Measurements from ENCODE around the gene RAB11FIP5.
"Not testable (repeated sequence)": the region's sequence is repeated elsewhere in the genome, so short reads cannot be mapped to it uniquely, and the experiment has no call there.

Gene RAB11FIP5, protein sequence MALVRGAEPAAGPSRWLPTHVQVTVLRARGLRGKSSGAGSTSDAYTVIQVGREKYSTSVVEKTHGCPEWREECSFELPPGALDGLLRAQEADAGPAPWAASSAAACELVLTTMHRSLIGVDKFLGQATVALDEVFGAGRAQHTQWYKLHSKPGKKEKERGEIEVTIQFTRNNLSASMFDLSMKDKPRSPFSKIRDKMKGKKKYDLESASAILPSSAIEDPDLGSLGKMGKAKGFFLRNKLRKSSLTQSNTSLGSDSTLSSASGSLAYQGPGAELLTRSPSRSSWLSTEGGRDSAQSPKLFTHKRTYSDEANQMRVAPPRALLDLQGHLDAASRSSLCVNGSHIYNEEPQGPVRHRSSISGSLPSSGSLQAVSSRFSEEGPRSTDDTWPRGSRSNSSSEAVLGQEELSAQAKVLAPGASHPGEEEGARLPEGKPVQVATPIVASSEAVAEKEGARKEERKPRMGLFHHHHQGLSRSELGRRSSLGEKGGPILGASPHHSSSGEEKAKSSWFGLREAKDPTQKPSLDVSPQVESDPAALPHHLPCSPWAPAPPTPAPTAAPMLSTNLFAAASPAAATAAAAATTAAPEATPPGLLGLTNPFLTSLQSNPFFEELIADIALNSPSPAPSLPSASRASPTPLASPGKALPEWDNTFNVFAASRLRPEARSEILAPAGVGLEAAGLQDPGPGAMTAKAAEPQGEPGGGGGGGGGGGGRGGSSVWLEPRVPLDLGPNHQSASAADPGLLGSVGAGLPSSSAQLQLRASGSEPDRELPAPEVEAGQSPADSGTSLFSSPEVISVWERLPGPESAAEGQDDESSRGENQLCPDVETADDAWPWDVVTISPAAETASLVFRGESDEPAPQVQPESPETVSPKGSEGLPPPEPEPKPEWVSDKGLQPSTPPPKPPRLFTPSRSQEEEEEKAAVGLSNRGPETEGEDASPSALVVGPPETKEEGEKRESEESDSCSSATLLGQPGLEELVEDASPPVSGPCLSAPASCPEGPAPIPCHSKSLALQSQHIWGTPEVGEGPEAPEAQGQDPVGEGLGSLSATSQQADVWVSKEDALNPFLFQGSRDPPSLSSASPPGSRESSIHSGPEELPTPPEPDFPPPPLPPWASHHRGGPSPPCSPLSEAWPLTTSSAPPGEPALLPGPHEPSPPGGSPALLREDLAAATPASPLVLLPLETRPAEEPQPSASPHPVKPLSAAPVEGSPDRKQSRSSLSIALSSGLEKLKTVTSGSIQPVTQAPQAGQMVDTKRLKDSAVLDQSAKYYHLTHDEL (N-terminal part only)

GRCh38 chr2:73112913-73113854 lies at the start of gene RAB11FIP5:
Gene RAB11FIP5 (minus strand): TSS chr2:73112948. CDS start chr2:73112777, 171 bp downstream.
- no peak for DNase-seq

GRCh38 chr2:73156539-73157124 lies 43.9 kb upstream of the RAB11FIP5 start:
- DNase-seq: peak; percentile 9

GRCh38 chr2:73142937-73143336 lies 30.2 kb upstream of the RAB11FIP5 start:
- no peak for DNase-seq

DNA sequence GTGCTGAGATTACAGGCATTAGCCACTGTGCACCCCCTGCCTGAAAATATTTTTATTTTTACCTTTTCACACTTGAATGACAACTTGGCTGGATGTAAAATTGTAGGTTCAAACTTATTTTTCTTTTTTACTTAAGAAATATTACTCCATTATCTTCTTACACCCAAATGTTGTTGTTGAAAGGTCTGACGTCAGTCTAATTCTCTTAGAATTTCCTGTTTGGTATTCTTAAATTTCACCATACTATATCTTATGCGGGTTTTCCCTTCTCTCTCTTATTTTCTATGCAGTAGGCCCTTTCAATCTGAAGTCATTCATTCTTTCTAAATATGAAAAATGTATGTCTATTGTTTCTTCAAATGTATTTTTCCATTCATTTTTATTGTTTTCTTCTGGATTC lies 29.1 kb upstream of the RAB11FIP5 start:
- DNase-seq: no peak

GRCh38 chr2:73135236-73135635 lies 22.5 kb upstream of the RAB11FIP5 start:
- no peak for DNase-seq

GRCh38 chr2:73134471-73134870 lies 21.7 kb upstream of the RAB11FIP5 start:
- DNase-seq: no peak

GRCh38 chr2:73133566-73134197 lies 20.9 kb upstream of the RAB11FIP5 start:
- no peak for DNase-seq

- DNase-seq: no peak
These were observed 19.1 kb upstream of the RAB11FIP5 start for GRCh38 chr2:73131807-73132206.

GRCh38 chr2:73130790-73131189 lies 18.0 kb upstream of the RAB11FIP5 start:
- no peak for DNase-seq

DNA sequence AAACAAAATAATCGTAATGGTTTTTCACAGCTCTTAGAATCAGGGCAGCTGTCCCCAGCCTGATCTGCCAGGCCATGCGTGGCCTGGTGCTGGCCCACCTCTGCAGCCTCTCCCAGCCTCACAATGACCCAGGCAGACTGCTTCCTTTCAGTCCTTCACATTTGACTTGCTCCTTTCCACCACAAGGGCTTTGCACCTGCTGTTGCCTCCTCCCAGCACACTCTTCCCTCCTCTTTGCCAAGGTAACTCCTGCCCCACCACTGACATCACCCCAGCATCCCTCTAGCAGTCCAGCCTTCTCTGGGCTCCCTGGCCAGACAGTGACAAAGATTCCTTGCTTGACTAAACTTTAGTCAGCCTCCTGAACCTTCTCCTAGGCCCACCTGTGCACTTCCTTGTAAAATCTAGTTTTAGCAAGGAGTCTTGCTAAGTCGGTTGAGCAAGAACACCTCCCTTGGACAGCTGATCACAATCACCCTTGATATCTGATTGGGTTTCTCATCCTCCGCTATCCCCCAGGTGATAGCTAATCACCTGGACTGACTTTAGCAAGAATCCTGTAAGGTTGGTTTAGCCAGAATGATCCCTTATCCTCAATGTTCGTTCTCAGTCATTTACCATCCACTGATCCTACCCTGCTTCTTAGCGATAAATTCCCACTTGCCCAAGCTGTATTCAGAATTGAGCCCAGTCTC lies 16.2 kb upstream of the RAB11FIP5 start:
- no peak for DNase-seq

- DNase-seq: no peak
These were observed 9.8 kb upstream of the RAB11FIP5 start for GRCh38 chr2:73122536-73122935.

- not testable (repeated sequence) for DNase-seq
These were observed 7.0 kb upstream of the RAB11FIP5 start for GRCh38 chr2:73119611-73120239.

GRCh38 chr2:73117441-73117840 lies 4.7 kb upstream of the RAB11FIP5 start:
- no peak for DNase-seq

- no peak for DNase-seq
These were observed 3.6 kb upstream of the RAB11FIP5 start for GRCh38 chr2:73116182-73116960.

- DNase-seq: no peak
These were observed 1.6 kb upstream of the RAB11FIP5 start for GRCh38 chr2:73114273-73114867.

- DNase-seq: no peak
These were observed 479 bp downstream of the RAB11FIP5 start for GRCh38 chr2:73112026-73112912.
